DND-41 (cell line): ENCODE measurements around the gene GSK3A.

Experiments
- CTCF ChIP-seq: IDR thresholded peaks from 2 replicates; pipeline ENCODE4 v1.5.1; 2012; ENCODE audit warnings: borderline replicate concordance, low read length, moderate library complexity, mild to moderate bottlenecking; ENCODE audit not compliant: poor library complexity, severe bottlenecking; ENCODE audit errors: extremely low read depth
- EZH2 ChIP-seq: IDR thresholded peaks from 3 replicates; pipeline ENCODE4 v1.6.1; 2012; ENCODE audit warnings: borderline replicate concordance, low read depth, mild to moderate bottlenecking, moderate library complexity, low read length, inconsistent platforms; ENCODE audit not compliant: severe bottlenecking

- TF ChIP-seq CTCF: no peak
- TF ChIP-seq EZH2: no peak
Observed at GRCh38 chr19:42202290-42202880, 40.0 kb downstream of the GSK3A start.
